ENCODE data around the gene DENND2C.

DENND2C gene

DNA sequence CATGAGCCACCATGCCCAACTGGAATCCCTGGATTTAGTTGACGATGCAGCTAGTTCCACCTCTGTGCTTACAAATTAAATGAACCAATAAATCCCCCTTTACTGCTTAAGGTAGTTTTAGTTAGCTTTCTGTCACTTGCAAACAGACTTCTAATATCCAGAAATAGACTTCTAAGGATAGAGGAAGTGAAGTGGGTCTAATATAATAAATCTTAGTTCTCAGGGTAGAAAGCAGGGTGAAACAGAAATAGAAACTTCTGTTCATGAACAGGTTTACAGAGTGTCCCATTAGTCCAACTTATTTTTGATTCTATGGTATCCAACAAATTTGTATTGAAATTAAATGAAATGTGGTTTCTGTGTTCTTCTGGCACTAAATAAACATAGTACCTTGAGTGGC lies 108.5 kb downstream of the DENND2C start:
- TF ChIP-seq, protein P1, sequence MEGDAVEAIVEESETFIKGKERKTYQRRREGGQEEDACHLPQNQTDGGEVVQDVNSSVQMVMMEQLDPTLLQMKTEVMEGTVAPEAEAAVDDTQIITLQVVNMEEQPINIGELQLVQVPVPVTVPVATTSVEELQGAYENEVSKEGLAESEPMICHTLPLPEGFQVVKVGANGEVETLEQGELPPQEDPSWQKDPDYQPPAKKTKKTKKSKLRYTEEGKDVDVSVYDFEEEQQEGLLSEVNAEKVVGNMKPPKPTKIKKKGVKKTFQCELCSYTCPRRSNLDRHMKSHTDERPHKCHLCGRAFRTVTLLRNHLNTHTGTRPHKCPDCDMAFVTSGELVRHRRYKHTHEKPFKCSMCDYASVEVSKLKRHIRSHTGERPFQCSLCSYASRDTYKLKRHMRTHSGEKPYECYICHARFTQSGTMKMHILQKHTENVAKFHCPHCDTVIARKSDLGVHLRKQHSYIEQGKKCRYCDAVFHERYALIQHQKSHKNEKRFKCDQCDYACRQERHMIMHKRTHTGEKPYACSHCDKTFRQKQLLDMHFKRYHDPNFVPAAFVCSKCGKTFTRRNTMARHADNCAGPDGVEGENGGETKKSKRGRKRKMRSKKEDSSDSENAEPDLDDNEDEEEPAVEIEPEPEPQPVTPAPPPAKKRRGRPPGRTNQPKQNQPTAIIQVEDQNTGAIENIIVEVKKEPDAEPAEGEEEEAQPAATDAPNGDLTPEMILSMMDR (conservative IDR thresholded peaks at IDR 0.05; ENCODE audit: low read depth, low read length), result no peak
- no peak overlapping the region for H3K4me3 ChIP-seq (ENCODE audit: low read length)
- DNase-seq (ENCODE audit: low read depth), result no peak

DNA sequence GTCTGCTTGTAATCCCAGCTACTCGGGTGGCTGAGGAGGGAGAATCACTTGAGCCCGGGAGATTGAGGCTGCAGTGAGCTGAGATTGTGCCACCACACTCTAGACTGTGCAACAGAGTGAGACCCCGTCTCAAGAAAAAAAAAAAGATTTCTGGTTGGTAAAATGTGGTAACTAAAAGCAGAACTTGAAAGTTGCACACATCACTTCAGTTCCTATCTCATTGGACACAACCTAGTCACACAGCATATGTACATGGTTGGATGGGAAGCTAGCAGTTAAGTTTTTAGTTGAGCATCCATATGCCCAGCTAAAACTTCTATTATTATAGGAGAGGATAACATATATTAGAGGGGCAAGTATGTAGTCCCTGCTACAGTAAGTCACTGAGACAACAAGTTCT lies 110.5 kb downstream of the DENND2C start:
- H3K4me3 ChIP-seq (ENCODE audit: low read length), result no peak overlapping the region
- TF ChIP-seq, protein P1 (conservative IDR thresholded peaks at IDR 0.05; ENCODE audit: low read depth, low read length), result no peak
- no peak for DNase-seq (ENCODE audit: low read depth)

DNA sequence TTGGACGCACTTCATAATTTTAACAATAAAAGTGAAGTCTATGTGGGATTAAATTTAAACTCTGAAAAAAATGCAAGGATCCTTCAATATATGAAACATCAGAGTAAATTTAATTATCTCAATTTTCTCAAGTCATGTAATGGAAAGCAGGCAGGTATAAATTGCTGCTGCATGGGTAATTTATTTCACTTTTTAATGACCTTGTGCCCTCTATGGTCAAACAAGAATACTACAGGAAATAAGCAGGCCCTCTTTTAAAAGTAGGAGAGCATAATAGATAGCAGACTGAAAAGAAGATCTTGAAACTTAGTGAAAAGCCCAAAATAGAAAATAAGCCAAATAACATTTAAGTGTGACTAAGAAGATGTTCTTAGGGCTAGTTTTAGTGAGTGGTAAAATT lies 111.3 kb downstream of the DENND2C start:
- DNase-seq (ENCODE audit: low read depth), result no peak
- TF ChIP-seq, protein P1 (conservative IDR thresholded peaks at IDR 0.05; ENCODE audit: low read depth, low read length), result peak; percentile 37
- no peak overlapping the region for H3K4me3 ChIP-seq (ENCODE audit: low read length)

DNA sequence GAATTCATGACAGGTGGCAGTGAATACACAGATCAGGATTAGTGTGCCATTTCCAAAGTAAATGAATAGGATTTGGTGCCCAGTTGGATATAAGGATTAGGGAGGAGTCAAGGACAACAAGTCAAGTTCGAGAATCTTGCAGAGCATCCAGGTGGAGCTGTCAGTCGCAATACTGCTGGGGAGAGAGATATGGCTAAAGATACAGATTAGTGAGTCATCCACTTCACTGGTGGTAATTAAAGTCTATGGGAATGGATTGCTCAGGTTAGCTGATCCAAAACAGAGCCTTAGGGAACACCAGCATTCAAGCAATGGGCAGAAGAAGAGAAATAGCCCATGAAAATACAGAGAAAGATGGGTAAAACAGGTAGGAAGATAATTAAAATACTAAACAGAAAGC lies 115.3 kb downstream of the DENND2C start:
- no peak overlapping the region for H3K4me3 ChIP-seq (ENCODE audit: low read length)
- DNase-seq (ENCODE audit: low read depth), result no peak
- TF ChIP-seq, protein P1 (conservative IDR thresholded peaks at IDR 0.05; ENCODE audit: low read depth, low read length), result no peak

DNA sequence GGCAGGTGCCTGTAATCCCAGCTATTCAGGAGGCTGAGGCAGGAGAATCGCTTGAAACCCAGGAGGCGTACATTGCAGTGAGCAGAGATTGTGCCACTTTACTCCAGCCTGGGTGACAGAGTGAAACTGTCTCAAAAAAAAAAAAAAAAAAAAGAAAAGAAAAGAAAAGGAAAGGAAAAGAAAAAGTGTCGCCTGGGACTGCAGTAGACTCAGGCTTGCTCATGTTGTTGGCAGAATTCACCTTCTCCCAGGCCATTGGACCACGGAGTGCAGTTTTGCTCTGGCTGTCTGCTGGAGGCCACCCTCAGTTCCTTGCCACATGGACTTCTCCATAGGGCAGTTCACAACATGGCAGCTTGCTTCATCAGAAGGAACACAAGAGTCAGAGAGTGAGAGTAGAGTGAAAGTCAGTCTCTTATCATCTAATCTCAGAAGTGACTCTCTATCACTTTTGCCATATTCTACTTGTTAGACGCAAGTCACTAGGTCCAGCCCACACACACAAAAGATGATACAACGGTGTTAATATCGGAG lies 117.7 kb downstream of the DENND2C start:
- TF ChIP-seq, protein P1 (conservative IDR thresholded peaks at IDR 0.05; ENCODE audit: low read depth, low read length), result no peak
- H3K4me3 ChIP-seq (ENCODE audit: low read length), result no peak overlapping the region
- DNase-seq (ENCODE audit: low read depth), result no peak

DNA sequence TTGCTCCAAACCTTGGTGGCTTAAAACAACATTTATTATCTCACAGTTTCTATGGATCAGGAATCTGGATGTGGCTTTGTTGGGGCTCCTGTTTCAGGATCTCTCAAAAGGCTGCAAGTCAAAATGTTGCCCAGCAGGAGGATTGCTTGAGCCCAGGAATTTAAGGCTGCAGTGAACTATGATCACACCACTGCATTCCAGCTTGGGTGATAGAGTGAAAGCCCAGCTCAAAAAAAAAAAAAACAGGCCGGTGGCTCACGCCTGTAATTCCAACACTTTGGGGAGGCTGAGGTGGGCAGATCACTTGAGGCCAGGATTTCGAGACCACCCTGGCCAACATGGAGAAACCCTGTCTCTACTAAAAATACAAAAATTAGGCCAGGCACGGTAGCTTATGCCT lies 118.4 kb downstream of the DENND2C start:
- DNase-seq (ENCODE audit: low read depth), result no peak
- no peak overlapping the region for H3K4me3 ChIP-seq (ENCODE audit: low read length)
- TF ChIP-seq, protein P1 (conservative IDR thresholded peaks at IDR 0.05; ENCODE audit: low read depth, low read length), result no peak

DNA sequence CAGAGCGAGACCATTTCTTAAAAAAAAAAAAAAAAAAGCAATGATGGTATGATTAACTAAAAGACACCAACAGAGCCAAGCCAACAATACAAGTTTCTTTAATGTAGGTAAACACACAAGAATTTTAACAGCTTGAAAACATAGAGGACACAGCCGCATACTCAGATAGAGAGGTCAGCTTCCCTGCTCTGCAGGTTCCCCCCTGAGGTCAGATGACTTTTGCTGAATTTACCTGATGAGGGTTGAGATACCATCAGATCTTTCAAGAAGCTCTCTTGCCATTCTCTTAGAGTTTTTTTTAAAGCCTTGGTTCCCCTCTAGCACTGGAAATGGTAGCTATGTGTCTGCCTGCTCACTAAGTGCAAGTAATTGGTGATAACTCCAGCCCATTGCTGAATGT lies 119.5 kb downstream of the DENND2C start:
- H3K4me3 ChIP-seq (ENCODE audit: low read length), result no peak overlapping the region
- TF ChIP-seq, protein P1 (conservative IDR thresholded peaks at IDR 0.05; ENCODE audit: low read depth, low read length), result no peak
- no peak for DNase-seq (ENCODE audit: low read depth)

Data from retinal pigment epithelial cell (primary cell).